Stimulated activated CD8-positive, alpha-beta memory T cell treated with anti-CD3 and anti-CD28 coated beads, Interleukin-4, amount 100 ng/mL, for 48 hours (primary cell): ENCODE measurements around the gene CDH23.
"Not testable (repeated sequence)": the region's sequence is repeated elsewhere in the genome, so short reads cannot be mapped to it uniquely, and the experiment has no call there.

ENCODE experiments used
- DNase-seq: peaks from one replicate; pipeline ENCODE4 v3.0.0-alpha.2; 2020

The CDH23 gene

DNA sequence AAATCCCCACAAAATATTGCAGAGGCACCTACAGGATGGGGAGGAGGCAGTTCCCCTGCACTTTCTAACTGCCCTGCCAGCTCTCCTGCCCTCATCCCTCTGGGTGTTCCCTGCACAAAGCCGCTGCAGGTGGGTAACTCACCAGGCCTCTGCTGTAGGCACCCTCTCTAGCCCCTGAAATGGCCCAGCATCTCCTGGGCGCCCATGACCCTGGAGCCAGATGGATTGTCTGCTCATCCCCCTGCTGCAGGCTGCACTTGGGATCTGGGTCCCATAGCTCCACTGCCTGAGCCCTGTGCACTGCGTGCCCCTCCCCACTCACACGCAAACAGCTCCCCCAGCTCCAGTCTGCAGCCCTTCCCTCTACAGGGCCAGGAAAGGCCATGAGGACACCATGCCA is 192.0 kb downstream of the CDH23 start:
- no peak for DNase-seq

DNA sequence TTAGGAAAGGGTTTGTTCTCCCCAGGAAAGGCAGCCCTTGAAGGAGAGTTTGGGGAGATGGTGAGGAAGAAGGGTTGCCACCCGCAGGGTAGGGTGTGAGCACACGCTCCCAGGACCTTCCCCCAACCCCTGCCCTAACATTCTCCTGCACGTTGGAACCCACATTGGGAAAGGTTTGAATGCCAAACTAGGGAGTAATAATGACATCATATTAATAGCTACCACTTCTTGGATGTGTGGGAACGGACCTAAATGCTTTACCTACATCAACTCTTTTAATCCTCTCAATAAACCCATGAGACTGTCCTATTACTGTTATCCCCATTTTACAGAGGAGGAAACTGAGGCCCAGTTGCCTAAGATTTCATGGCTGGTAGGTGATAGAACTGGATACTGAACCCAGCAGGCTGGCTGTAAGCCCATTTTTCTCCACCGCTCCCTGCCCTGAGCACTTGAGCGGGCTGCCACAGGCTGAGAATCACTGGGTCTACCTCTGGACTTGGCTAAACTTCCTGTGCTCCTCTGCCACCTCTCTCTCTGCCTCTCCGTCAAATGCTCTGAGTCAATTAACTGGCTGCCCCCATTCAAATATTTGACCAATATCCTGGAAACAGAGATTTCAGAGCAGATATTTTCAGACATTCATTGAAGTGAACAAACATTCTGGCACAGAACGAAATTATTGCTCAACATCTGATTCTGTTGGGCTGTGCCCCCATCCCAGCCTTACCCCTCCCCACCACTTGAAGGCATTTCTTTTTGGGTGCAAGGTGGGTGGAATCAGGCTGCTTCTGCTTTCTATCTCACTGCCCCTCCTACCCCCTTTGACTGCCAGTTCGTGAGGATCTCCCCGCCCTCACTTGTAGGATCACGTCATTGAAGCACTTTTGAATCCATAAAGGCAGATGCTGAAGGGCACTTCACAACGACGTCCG is 193.2 kb downstream of the CDH23 start:
- DNase-seq = no peak

DNA sequence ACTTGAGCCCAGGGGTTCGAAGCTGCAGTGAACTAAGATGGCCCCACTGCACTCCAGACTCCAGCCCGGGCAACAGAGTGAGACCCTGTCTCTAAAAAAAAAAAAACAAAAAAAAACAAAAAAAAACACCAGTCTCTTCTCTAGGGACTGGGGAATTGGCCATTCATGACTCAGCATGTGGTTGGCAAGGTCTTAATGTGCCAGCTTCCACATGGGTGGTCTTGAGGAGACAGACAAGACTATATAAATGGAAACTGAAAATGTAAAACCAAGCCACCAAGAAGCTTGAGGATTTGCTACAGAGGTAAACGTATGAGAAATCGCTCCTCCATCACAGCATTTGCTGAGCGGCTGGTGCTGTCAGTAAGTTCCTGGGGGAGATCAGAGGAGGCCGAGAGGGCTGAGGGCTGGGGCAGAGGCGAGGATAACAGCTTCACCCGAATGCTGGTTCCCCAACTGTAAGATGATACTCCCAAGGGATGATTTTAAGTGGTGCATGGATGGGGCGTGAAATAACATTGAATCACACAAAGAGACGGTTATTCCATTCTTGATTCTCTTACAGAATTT is 194.1 kb downstream of the CDH23 start:
- DNase-seq = no peak

DNA sequence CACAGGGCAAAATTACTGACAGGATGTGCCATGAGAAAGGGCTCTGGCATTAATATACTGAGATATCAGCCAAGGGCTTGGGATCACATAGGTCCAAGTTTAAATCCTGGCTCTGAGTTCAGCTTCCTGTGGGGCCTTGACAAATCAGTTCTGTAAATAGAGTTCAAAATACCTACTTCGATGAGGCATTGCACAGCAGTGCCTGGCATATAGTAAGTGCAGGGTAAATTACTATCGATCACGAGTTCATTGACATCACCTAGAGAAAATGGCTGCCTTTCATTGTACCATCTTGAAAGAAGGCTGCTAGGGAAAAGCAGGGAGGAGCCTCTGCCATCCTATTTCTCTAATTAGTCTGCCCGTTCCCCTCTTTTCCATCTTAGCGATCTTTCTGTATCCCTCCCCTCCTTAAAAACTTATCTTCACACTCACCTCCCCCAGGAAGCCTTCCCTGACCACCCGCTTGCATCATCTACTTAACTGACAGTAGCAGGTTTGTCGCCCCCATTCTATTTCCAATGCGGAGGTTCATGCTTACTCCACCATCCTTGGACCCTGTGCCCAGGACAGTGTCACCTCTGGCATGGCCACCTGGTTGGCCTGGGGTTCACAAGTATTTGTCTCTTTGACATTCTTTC is 198.3 kb downstream of the CDH23 start:
- no peak for DNase-seq

DNA sequence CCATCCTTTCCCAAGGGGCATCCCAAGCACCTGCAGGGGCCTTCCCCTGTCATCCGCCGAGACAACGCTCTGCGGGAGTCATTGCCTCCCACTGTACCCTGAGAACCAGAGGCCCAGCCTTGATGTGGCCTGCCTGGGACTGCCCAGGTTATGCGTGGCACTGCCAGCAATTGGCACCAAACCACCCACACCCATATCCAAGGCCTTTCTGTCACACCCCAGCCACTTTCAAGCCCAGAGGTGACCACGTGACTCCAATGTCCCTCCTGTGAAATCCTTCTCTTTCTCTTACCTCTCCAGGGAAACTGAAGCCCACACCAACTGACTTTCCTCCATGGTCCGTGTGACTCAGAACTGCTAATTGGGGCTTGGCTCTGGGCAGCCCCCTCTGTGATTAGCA is 198.9 kb downstream of the CDH23 start:
- no peak for DNase-seq

DNA sequence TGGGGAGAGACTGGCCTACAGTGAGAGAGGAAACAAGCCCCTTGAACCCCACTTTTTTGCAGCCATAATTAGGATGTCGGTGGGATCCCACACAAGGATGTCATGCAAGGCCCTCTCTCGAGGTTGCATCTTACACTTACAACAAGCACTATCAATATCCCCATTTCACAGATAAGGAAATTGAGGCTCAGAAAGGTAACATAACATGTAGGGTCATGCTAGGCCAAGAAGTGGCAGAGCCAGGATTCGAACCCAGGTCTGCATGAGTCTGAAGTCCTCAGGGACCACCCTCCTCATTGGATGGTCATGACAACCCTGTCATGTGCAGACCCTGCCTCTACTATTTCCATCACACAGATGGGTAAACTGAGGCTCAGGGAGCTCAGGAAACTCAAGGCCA is 199.4 kb downstream of the CDH23 start:
- DNase-seq = no peak

DNA sequence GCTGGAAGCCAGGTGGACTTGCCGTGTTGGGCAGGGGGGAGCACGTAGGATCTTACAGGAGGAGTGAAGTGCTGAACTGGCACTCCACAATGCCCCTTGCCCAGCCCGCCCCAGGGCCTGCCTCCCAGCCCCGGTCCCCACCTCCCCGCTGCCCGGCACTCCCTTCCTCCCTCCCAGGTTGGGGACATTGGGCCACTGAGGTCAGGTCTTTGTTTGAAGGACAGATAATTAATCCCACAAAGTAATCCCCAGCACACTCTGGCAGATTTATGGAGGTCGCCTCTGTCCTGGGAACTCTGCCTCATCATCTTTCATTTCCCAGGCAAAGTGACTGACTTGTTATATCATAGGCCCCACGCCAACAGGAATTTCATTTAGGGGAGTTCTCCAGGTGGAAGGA is 200.0 kb downstream of the CDH23 start:
- DNase-seq = no peak

DNA sequence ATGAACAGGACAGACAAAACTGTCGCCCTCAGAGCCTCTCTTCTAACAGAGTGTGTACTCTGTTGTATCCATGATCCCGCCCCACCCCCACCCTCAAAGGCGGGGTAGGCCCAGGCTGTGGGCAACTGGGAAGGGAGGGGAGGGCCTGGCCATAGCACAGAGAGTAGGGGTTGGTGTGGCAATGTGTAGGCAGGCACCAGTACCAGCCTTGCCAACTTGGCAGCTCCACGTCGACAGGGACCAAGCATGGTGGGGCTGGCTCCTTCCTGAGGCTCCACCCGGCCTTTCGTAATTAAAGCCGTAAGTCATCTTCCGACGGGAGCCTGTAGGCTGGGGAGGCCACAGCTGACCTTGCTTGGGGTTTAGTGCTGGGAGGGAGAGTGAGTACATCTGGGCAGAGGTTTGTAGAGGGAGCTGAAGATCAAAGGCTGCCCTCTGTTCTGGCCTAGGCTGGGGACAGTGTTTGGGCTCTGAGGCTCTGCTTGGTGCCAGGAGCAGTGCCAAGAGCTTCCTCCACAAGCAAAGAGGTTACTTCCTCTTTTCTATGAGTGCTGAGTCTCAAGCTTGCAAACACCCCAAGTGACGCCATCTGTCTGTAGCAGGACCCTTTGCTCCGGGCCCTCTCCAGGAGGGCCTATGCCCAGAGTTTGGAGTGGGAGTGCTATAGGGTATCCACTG is 201.2 kb downstream of the CDH23 start:
- no peak for DNase-seq

DNA sequence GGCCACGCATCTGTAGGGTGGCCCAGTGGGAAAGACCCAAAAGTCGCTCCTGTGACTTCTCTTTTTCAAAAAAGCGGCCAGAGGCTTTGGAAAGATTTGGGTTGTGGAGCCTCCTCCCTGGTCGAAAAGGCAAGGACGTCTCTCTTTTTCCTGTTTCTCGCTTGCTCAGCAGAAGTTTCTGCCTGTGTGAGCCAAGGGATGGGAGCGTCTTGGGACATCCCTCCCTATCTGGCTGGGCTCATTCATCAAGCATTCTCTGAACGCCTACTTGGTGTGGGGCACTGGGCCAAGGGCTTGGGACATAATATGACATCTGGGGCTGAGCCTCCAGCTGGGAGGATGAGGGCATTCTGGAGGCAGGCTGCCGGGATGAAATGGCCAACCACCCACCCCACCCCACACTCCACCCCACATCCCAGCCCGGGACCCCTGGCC is 201.9 kb downstream of the CDH23 start:
- DNase-seq = no peak

DNA sequence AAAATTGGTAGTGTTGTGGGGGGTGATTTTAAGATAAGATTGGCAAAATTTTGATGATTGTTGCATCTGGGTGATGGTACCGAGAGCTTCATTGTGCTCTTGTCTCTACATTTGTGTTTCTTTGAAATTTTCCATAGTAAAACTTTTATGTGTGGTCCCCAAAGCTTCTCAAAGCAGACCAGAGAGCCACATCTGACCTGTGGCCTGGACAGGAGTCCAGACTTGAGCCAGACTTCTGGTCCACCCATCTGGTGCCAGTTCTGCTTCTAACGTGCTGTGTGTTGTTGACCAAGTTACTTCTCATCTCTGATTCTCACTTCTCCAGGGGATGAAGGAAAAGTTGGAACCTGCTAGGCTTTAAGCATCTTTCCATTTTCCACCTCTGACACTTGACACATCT is 202.8 kb downstream of the CDH23 start:
- DNase-seq = no peak

DNA sequence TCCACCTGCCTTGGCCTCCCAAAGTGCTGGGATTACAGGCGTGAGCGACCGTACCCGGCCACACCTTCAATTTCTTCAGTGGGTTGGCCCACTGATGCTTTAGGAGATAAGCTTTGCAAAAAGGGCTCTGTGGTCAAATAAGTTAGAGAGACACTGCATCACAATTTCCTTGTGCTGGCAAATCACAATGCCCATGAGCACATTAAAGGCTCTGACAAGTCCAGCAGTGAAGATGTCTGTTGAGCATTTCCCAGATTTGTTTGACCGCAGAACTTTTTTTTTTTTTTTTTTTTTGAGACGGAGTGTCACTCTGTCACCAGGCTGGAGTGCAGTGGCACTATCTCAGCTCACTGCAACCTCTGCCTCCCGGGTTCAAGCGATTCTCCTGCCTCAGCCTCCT is 203.5 kb downstream of the CDH23 start:
- DNase-seq = not testable (repeated sequence)

DNA sequence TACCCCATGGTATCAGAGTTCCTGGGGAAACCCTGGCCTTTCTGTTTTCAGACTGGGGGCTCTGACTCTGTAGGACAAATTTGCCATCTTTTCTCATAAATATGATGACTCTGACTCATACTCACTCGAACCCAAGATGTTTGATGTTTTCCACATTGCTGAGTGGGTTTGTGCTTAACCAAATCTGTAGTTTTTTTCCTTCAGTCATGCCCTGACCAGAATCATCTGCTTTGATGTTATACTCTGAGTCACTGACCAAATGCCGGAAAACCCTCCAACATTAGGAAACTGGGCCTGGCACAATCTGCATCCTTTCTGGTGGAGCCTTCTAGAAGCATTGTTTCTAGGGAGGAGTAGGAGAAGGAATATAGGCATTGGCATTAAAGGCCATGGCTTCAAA is 204.1 kb downstream of the CDH23 start:
- no peak for DNase-seq

DNA sequence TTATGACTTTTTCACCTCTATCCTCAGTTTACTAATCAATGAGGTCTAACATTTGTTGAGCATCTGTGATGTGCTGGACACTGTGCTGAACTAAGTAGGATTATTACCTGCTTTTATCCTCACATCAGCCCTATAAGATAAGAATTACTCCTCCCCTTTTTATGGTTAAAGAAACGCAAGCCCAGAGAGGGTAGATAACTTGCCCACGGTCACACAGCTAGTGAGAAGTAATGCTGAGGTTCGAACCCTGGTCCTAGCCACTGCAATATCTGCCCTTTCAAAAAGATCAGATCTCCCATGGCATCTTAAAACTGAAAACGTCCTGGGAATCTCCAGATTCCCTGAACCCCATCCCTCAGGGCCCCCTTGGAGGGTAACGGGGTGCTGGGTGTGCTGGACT is 204.6 kb downstream of the CDH23 start:
- no peak for DNase-seq

DNA sequence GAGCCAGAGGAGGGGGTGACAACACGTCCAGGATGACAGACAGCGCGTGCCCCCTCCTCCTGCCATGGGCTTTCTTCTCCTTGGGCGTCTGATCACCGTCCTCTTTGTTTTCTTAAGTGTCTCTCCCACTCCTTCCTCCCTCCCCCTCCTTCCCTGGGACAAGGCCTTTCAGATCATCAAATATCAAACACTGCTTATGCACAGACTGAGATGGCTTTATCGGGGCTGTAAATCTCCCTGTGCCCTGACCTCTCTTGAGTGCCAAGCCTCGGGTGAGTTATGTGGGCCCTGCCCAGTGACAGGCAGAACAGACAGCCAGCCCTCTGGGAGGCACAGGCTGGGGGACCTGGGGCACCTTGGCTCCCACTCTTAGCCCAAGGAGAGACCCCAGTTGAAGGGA is 206.4 kb downstream of the CDH23 start:
- no peak for DNase-seq

DNA sequence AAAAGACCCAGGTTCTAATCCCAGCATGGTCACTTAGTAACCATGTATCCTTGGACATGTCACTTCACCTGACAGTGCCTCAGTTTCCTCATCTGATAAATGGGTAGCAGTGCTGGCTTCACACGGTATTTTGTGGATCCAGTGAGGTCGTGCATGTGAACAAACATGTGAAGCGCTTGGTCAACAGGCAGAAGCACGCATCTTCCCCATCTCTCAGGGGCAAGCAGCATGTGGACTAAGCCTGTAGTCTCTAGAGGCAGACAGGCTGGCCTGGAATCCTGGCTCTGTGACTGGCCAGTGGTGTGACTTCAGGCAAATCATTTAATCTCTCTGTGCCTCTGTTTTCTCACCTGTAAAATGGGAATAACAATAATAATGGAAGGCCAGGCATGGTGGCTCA is 207.0 kb downstream of the CDH23 start:
- DNase-seq = no peak

DNA sequence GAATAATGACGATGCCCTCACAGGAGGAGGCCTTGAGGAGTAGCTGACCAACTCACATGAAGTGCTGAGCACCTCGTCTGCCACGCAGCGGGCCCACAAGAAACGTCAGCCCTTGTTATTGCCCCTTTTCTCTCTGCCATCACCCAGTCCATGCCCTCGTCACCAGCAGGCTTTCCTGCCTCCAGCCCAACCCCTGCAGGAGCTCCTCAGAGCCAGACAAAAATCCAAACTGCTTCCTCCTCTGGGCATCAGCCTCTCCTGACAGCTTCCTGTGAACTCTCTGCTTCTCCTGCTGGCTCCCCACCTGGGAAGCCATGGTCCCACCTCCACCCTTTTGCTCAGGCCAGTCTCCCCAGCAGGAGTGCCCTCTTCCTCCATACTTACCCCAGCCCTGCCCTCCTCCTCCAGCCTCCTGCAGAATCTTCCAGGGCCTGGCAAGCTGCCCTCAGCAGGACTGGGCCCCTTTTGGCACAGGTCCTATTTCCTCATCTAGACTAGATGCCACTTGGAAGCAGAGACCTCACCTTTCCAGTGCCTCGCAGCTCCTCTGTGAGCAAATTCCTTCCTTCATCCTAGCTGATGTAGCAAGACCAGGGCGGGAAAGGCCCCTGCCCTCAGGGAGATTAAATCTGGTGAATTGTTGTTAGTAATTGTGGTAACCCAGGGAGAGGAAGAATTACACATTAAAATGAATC is 207.8 kb downstream of the CDH23 start:
- no peak for DNase-seq

DNA sequence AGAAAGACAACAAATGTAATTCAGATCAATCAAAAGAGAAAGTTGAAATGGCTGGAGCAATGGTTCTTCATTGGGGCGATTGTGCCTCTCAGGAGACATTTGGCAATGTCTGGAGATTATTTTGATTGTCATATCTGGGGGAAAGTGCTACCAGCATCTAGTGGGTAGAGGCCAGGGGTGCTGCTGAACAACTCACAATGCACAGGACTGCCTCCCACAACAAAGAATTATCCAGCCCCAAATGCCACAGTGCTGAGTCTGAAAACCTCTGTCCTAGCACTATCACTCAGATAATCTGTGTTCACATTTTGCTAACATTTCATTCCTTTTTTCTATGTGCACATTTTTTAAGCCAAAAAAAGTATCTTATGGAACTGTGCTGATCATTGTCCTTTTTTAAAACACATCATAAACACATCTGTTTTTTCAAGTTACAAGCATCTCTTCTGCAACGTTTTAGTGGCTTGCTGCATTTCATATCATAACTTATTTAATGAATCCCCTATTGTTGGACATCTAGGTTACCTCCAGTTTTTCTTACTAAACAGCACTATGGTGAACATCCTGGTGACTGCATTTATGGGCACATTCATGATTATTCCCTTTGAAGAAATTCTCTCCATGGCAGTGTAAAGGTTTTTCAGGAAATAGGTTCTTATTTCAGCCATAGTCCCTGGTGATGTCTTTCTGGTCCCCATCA is 208.7 kb downstream of the CDH23 start:
- DNase-seq = no peak

DNA sequence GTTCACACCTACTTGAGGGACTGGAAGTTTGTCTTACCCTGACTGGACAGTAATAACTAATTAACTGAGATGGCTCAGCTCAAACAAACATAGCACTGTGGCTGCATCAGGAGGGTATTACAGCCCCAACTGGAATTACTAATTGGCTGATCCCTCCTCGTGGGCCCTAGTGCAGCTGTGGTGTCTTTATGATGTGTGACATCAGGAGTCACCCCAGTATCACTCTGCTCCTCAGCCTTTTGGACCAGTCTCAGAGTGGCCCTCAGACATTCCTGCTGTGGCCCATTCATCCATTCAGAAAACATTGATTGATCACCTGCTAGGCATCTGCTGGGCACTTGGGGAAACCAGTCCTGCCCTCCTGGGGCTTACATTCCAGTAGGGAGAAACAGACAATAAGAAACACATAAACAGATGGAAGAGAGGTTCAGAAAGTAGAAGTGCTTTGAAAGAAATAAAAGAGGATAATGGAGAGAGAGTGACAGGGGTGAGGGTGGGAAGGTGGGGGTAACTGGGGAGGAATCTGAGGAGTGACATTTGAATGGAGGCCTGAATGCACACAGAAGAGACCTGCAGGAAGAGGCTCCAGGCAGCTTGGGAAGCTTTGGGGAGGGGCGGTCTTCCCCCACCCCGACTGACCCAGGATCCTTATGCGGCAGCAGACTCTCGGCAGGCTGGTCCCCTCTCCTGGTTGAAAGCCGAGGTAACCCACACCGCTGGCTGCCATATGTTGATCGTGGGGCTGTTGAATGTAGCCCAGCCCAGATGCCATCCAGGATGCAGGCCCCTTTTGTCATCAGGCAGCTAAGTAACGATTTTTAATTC is 209.7 kb downstream of the CDH23 start:
- no peak for DNase-seq

DNA sequence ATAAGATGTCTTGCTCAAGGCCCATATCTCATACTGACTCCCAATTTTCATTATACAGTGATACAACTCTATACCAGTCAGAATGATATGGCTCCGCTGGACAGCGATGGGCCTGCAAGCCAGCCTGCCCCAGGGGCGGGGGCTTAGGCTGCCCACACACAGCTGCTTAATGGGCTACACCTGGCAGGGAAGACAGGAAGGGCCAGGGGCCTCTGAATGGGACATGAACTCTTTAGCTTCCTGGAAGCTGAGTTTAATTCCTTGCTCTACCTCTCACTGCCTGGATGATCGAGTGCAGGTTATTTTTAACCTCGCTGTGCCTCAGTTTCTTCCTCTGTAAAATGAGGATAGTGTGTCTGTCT is 210.3 kb downstream of the CDH23 start:
- no peak for DNase-seq

DNA sequence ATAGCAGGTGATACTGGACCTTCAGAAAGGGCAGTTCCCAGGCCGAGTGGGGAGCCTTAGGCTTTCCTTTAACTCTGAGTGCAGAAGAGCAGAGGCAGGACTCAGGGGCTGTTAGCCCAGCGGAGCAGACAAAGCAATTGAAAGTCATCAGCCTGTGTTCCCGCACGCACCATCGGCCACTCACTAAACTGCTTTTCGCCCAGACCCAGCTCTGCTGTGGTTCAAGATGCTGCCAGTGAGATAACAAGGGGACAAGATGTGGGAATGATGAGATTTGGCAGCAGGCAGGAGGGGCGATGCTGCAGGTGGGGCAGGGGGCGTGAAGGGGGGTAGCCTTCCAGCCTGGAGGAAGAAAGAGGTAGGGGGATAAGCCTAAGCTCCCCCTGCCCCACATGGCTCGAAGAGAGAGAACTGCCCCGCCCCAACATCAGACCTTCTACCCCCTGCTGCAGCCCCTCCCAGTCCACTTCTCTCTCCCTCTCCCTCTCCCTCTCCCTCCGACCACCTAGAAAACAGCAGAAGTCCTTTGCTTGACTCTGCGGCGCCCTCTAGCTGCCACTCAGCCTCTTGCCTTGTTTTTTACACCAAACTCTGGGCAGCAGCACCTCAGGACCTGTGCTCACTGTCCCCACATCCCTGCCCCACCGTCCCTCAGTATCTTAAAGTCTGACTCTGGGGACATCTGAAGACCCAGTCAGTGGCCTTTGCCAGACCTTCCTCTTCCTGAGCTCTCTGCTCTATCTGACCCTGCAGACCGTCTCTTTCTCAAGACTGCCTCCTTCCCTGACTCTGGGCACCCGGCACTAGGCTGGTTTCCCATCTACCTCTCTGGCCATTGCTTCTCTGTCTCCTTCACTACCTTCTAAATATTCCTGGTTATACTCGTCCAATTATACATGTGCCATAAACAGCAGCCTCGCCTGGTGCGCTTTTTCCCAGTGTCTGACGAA is 212.4 kb downstream of the CDH23 start:
- peak; percentile 89 for DNase-seq
